Hepatocyte (in vitro differentiated cells): ENCODE measurements around the gene RASGRF2.

Source experiments
- CTCF ChIP-seq: fragments of 200-600 bp; sonication (generic); IDR thresholded peaks from 2 replicates; pipeline ENCODE4 v1.5.1; 2016; ENCODE audit warnings: antibody characterized with exemption, mild to moderate bottlenecking; ENCODE audit not compliant: poor library complexity
- EZH2 ChIP-seq: fragments of 200-600 bp; sonication (generic); IDR thresholded peaks from 2 replicates; pipeline ENCODE4 v1.6.1; 2016; ENCODE audit warnings: antibody characterized with exemption, mild to moderate bottlenecking, borderline replicate concordance
- EZH2phosphoT487 ChIP-seq: fragments of 200-600 bp; sonication (generic); IDR thresholded peaks from one replicate; pipeline ENCODE4 v1.6.1; 2018; ENCODE audit warnings: antibody characterized with exemption, mild to moderate bottlenecking, low read depth, moderate library complexity; ENCODE audit not compliant: unreplicated experiment, severe bottlenecking

DNA sequence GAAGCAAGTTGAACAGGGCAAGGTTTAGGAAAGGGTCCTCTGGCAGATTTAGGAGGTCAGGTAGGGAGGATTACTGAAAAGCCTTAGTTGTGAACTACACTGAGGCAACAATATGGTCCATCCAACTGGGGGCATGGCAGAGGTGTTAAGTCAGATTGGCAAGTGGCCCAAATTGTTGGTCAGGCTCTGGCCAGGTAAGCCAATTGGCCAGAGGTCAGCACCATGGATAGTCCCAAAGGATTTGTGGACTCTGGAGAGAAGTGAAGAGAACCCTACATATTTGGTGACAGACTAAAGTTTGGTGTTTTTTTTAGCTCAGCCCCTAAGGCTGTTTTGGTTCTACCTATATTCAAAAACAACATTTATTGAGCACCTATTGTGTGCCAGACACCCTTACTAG lies 39.1 kb upstream of the RASGRF2 start:
- TF ChIP-seq CTCF (no peak), EZH2 (no peak), EZH2phosphoT487 (no peak)
